K562 treated with DMSO at 1 percent for 12 hours (cell line): ENCODE measurements around the gene TPPP3. TPM values are rescaled to one million over a fixed set of nuclear protein-coding genes. Genes with fewer than 3 reads are reported as not detected.

Experiments
- total RNA-seq: library from RNA; unstranded; fragments of 300-600 nt; gene quantifications from 2 replicates; pipeline ENCODE4 v1.2.3, GENCODE V29; 2022; ENCODE audit not compliant: insufficient read depth

The TPPP3 gene
- total RNA-seq, result not detected in 2 replicates

GRCh38 chr16:67393111-67393787 is at the start of gene TPPP3:
Gene TPPP3, minus strand, starts transcription at chr16:67393498. Its CDS starts 2,387 bp downstream, at chr16:67391111.

GRCh38 chr16:67430977-67431774 is 37.9 kb upstream of the TPPP3 start, which contains the start of gene HSD11B2:
Gene HSD11B2, plus strand, starts transcription at chr16:67431121. Its CDS starts 128 bp downstream, at chr16:67431249.

GRCh38 chr16:67415872-67416793 is 22.8 kb upstream of the TPPP3 start, which contains the start of gene ZDHHC1:
Gene ZDHHC1, minus strand, starts transcription at chr16:67416477. Its CDS starts 8,702 bp downstream, at chr16:67407775.

Other genes starting within 250 kb of the TPPP3 start
- 4.0 and 7.1 TPM in 2 replicates for gene B3GNT9, start 242.5 kb downstream of the TPPP3 start, total RNA-seq
- 38.8 and 55.1 TPM in 2 replicates for gene TRADD, start 233.6 kb downstream of the TPPP3 start, total RNA-seq
- gene FBXL8, start 233.5 kb downstream of the TPPP3 start, total RNA-seq, result 14.6 and 17.0 TPM in 2 replicates
- gene HSF4, start 228.8 kb downstream of the TPPP3 start, total RNA-seq, result 7.8 and 20.7 TPM in 2 replicates
- gene NOL3, start 223.0 kb downstream of the TPPP3 start, total RNA-seq, result 21.1 and 34.0 TPM in 2 replicates
- gene MATCAP1, start 209.5 kb downstream of the TPPP3 start, total RNA-seq, result 16.6 and 20.0 TPM in 2 replicates
- gene EXOC3L1, start 203.4 kb downstream of the TPPP3 start, total RNA-seq, result not detected in 2 replicates
- gene E2F4, start 201.3 kb downstream of the TPPP3 start, total RNA-seq, result 63.4 and 106 TPM in 2 replicates
- gene ELMO3, start 194.4 kb downstream of the TPPP3 start, total RNA-seq, result 2.4 and 3.3 TPM in 2 replicates
- gene TMEM208, start 166.4 kb downstream of the TPPP3 start, total RNA-seq, result 65.0 and 76.2 TPM in 2 replicates
- gene FHOD1, start 146.0 kb downstream of the TPPP3 start, total RNA-seq, result 37.1 and 54.3 TPM in 2 replicates
- gene SLC9A5, start 144.5 kb downstream of the TPPP3 start, total RNA-seq, result 1.4 and 2.7 TPM in 2 replicates
- gene PLEKHG4, start 114.0 kb downstream of the TPPP3 start, total RNA-seq, result 12.3 and 19.0 TPM in 2 replicates
- gene KCTD19, start 66.8 kb downstream of the TPPP3 start, total RNA-seq, result 0.19 TPM in 1 of 2 replicates, not detected in the other
- 1.3 TPM in 1 of 2 replicates, not detected in the other for gene LRRC36, start 66.7 kb downstream of the TPPP3 start, total RNA-seq
- gene ZDHHC1, start 23.0 kb upstream of the TPPP3 start, total RNA-seq, result not detected in 2 replicates
- gene HSD11B2, start 37.6 kb upstream of the TPPP3 start, total RNA-seq, result 0.35 TPM in 1 of 2 replicates, not detected in the other
- gene ATP6V0D1, start 87.7 kb upstream of the TPPP3 start, total RNA-seq, result 189 and 193 TPM in 2 replicates
- not detected in 2 replicates for gene AGRP, start 90.0 kb upstream of the TPPP3 start, total RNA-seq
- 4.9 and 17.8 TPM in 2 replicates for gene RIPOR1, start 135.3 kb upstream of the TPPP3 start, total RNA-seq
- gene CTCF, start 169.0 kb upstream of the TPPP3 start, total RNA-seq, result 17.9 and 46.1 TPM in 2 replicates